CD8-positive, alpha-beta memory T cell (primary cell): Measurements from ENCODE around the gene POMT1. TPM values are rescaled to one million over a fixed set of nuclear protein-coding genes. Genes with fewer than 3 reads are reported as not detected.
"Not testable (repeated sequence)": the region's sequence is repeated elsewhere in the genome, so short reads cannot be mapped to it uniquely, and the experiment has no call there.

Experiments
- CTCF ChIA-PET: fragments of 350-600 bp; sonication (Branson Sonifier 250); formaldehyde crosslinking; loops from one replicate; lab custom pipeline; 2021; ENCODE audit warnings: antibody characterized with exemption; lab: Charles Lee
- POLR2A ChIA-PET: fragments of 350-600 bp; sonication (Branson Sonifier 250); formaldehyde crosslinking; loops from one replicate; lab custom pipeline; 2021; ENCODE audit warnings: antibody characterized with exemption; lab: Charles Lee
- DNase-seq, 5 donors: peaks; one replicate each; pipeline versions ENCODE4 v3.0.0 to v3.0.0-alpha.2; 2020 to 2022; ENCODE audit warnings: mixed read lengths in 1 of 5
- H3K27ac ChIP-seq: one replicate; pipeline ENCODE4 v1.7.0; 2013; ENCODE audit warnings: low read depth, mild to moderate bottlenecking, low read length, moderate library complexity
- H3K27me3 ChIP-seq: 2 replicates; pipeline ENCODE4 v1.7.0; 2013; ENCODE audit warnings: low read length, mild to moderate bottlenecking; ENCODE audit not compliant: insufficient read depth, poor library complexity, severe bottlenecking
- H3K36me3 ChIP-seq: 2 replicates; pipeline ENCODE4 v1.7.0; 2013; ENCODE audit warnings: mild to moderate bottlenecking, low read length, moderate library complexity; ENCODE audit not compliant: insufficient read depth
- H3K4me1 ChIP-seq: 2 replicates; pipeline ENCODE4 v1.7.0; 2013; ENCODE audit warnings: mild to moderate bottlenecking, low read length, moderate library complexity; ENCODE audit not compliant: insufficient read depth
- H3K4me3 ChIP-seq: 2 replicates; pipeline ENCODE4 v1.7.0; 2013; ENCODE audit warnings: mild to moderate bottlenecking, low read length
- H3K9me3 ChIP-seq: 2 replicates; pipeline ENCODE4 v1.7.0; 2013; ENCODE audit warnings: mild to moderate bottlenecking, low read length
- H3K27ac Mint-ChIP-seq, 8 donors: one replicate each; pipeline ENCODE4 v1.8.0; 2020 to 2021; ENCODE audit warnings: mixed read lengths in 8 of 8, mild to moderate bottlenecking in 6 of 8, inconsistent platforms in 3 of 8, moderate library complexity in 3 of 8
- H3K27me3 Mint-ChIP-seq, 2 donors: one replicate each; pipeline ENCODE4 v1.8.0; 2020 to 2021; ENCODE audit warnings: mixed read lengths in 2 of 2, mild to moderate bottlenecking in 1 of 2, moderate library complexity in 1 of 2
- H3K36me3 Mint-ChIP-seq, 3 donors: one replicate each; pipeline ENCODE4 v1.8.0; 2020 to 2021; ENCODE audit warnings: mixed read lengths in 3 of 3, inconsistent platforms in 1 of 3, mild to moderate bottlenecking in 1 of 3
- H3K4me1 Mint-ChIP-seq, 3 donors: one replicate each; pipeline ENCODE4 v1.8.0; 2020 to 2021; ENCODE audit warnings: mixed read lengths in 3 of 3, inconsistent platforms in 1 of 3, mild to moderate bottlenecking in 1 of 3
- H3K4me3 Mint-ChIP-seq, 7 donors: one replicate each; pipeline ENCODE4 v1.8.0; 2020 to 2021; ENCODE audit warnings: mixed read lengths in 7 of 7, mild to moderate bottlenecking in 6 of 7, moderate library complexity in 4 of 7, inconsistent platforms in 2 of 7
- H3K9me3 Mint-ChIP-seq, 5 donors: one replicate each; pipeline ENCODE4 v1.8.0; 2020 to 2022; ENCODE audit warnings: mixed read lengths in 5 of 5, mild to moderate bottlenecking in 3 of 5, moderate library complexity in 2 of 5, inconsistent platforms in 1 of 5
- polyA plus RNA-seq: library from polyadenylated mRNA; unstranded; fragments of 300-500 nt; fragmentation: Illumina TruSeq; gene quantifications from one replicate; pipeline ENCODE4 v1.2.3, GENCODE V29; 2021
- total RNA-seq, 2 experiments: library from RNA; stranded (reverse); gene quantifications; one replicate each; pipeline ENCODE4 v1.2.3, GENCODE V29; 2021

POMT1 gene
- total and polyA plus RNA-seq, 3 experiments from 2014 or later, result 18.4 to 35.3 (median 31.6) TPM

DNA sequence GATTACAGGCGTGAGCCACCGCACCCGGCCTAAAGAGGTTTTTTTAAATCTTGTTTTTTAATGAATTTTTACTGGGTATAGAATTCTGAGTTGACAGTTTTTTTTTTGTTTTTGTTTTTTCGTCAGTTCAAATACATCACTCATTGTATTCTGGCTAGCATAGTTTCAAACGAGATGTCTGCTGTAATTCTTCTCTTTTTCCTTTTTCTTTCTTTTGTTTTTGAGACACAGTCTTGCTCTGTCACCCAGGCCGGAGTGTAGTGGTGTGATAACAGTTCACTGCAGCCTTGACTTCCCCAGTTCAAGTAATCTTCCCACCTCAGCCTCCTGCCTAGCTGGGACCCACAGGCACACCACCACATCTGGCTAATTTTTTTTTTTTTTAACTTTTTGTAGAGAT is 40.4 kb downstream of the POMT1 start:
- Histone ChIP-seq H3K4me1 (peaks cover 27% of the 10 kb centered on the region), H3K27me3 (peaks cover 7% of the 10 kb centered on the region), H3K36me3 (no peaks in the 10 kb centered on the region), H3K4me3 (no peak overlapping the region), H3K27ac (no peak overlapping the region), H3K9me3 (peaks cover 14% of the 10 kb centered on the region)
- H3K27ac Mint-ChIP-seq, result no peak overlapping the region
- peaks cover 15 to 16% of the 10 kb centered on the region in 2 donors for H3K27me3 Mint-ChIP-seq
- peak overlapping the region in 1 of 7 donors; percentile 25 for H3K4me3 Mint-ChIP-seq
- ChIA-PET POLR2A (no interaction called here), CTCF (no interaction called here)
- H3K4me1 Mint-ChIP-seq, result peaks cover 27 to 43% (median 34%) of the 10 kb centered on the region in 3 donors
- DNase-seq, result no peak
- H3K9me3 Mint-ChIP-seq, result peaks cover under 1 to 28% (median 20%) of the 10 kb centered on the region in 5 donors
- H3K36me3 Mint-ChIP-seq, result peaks cover 0 to 20% (median 7%) of the 10 kb centered on the region in 3 donors

DNA sequence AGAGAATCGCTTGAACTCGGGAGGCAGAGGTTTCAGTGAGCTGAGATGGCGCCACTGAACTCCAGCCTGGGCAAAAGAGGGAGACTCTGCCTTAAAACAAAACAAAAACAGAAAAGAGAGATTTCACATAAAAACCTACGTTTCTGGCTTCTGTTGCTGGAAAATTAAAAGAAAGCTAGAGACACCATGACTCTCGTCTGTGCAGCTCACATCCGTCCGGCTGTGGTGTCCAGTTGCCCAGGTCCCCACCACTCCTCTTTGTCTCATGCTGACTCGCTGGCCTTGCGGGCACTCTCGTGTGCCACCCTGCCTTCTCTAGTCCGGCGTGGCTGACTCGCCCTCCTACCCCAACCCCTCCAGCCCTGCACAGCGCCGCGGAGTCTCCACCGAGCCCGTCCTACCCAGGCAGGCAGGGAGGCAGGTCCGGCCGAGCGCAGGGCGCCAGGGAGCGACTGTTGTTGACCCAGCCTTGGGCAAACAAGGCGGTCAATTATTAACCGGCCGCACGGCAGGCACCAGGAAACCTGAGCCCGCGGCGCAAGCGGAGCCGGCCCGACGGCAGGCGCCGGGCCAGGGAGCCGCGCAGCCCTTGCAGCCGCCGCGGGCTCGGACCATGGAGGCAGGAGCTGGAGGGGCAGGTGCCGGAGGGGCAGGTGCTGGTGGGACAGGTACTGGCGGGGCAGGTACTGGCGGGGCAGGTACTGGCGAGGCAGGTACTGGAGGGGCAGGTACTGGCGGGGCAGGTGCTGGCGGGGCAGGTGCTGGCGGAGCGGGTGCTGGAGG is 42.5 kb downstream of the POMT1 start, which contains the start of gene PRRT1B:
Gene PRRT1B (plus strand): TSS at position 521 of the 783 bp plus-strand sequence. CDS start 93 bp downstream, at position 614.
- Histone ChIP-seq H3K36me3 (no peaks in the 10 kb centered on the region), H3K4me1 (peaks cover 8% of the 10 kb centered on the region), H3K27ac (no peak within 1 kb of the TSS), H3K27me3 (peaks cover 7% of the 10 kb centered on the region), H3K4me3 (no peak within 1 kb of the TSS), H3K9me3 (peaks cover 14% of the 10 kb centered on the region)
- H3K36me3 Mint-ChIP-seq, result peaks cover 0 to 27% (median 7%) of the 10 kb centered on the region in 3 donors
- ChIA-PET CTCF (interaction anchor here (1.2 kb wide), 1 partner anchor 14 kb away, joined by 3 read pairs; no protein-coding TSS in a partner anchor), POLR2A (no interaction called here)
- H3K4me1 Mint-ChIP-seq, result peaks cover 21 to 34% (median 24%) of the 10 kb centered on the region in 3 donors
- peaks cover 8 to 33% (median 20%) of the 10 kb centered on the region in 5 donors for H3K9me3 Mint-ChIP-seq
- no peak for DNase-seq
- H3K27me3 Mint-ChIP-seq, result peaks cover 36% of the 10 kb centered on the region in 2 donors
- peak within 1 kb of the TSS; percentile 52 to 91 (median 81) for H3K4me3 Mint-ChIP-seq
- H3K27ac Mint-ChIP-seq, result peak within 1 kb of the TSS in 1 of 8 donors; percentile 39

DNA sequence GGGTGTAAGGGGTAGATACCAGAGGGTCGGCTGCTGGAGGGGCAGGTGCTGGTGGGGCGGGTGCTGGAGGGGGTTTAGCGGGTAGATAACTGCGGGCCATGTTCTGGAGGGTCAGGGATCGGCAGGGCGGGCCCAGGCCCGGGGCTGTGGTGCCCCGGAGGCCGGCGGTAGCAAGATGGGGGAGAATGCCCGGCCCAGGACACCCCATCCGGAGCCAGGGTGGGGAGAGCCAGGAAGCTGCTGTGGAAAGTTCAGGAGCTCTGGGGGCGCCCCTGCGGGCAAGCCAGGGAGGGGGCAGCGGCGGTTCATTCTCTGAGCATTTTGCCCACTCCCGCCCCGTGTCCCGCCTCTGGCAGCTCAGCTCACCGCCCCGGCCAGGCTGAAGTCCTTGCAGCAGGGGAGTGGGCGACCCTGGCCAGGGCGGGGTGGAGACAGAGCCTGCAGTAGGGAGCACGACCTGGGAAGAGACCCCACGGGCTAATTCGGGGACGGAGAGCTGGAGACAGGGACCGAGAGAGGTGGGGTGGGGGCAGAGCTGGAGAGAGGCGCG is 43.1 kb downstream of the POMT1 start:
- Mint-ChIP-seq H3K36me3 (peaks cover 0 to 27% (median 7%) of the 10 kb centered on the region in 3 donors), H3K27me3 (peaks cover 39 to 40% of the 10 kb centered on the region in 2 donors), H3K4me1 (peaks cover 15 to 27% (median 17%) of the 10 kb centered on the region in 3 donors), H3K4me3 (peak overlapping the region in 6 of 7 donors; percentile 37 to 84 (median 60)), H3K9me3 (peaks cover 8 to 33% (median 20%) of the 10 kb centered on the region in 5 donors), H3K27ac (no peak overlapping the region)
- H3K4me1 ChIP-seq, result peaks cover 4% of the 10 kb centered on the region
- no peak for DNase-seq
- no peaks in the 10 kb centered on the region for H3K36me3 ChIP-seq
- peaks cover 14% of the 10 kb centered on the region for H3K9me3 ChIP-seq
- ChIA-PET POLR2A (interaction anchor here (0.8 kb wide), 1 partner anchor 14 kb away, joined by 3 read pairs; no protein-coding TSS in a partner anchor), CTCF (interaction anchor here (1.3 kb wide), 1 partner anchor 13 kb away, joined by 4 read pairs; no protein-coding TSS in a partner anchor)
- no peak overlapping the region for H3K4me3 ChIP-seq
- no peak overlapping the region for H3K27ac ChIP-seq
- peaks cover 7% of the 10 kb centered on the region for H3K27me3 ChIP-seq

DNA sequence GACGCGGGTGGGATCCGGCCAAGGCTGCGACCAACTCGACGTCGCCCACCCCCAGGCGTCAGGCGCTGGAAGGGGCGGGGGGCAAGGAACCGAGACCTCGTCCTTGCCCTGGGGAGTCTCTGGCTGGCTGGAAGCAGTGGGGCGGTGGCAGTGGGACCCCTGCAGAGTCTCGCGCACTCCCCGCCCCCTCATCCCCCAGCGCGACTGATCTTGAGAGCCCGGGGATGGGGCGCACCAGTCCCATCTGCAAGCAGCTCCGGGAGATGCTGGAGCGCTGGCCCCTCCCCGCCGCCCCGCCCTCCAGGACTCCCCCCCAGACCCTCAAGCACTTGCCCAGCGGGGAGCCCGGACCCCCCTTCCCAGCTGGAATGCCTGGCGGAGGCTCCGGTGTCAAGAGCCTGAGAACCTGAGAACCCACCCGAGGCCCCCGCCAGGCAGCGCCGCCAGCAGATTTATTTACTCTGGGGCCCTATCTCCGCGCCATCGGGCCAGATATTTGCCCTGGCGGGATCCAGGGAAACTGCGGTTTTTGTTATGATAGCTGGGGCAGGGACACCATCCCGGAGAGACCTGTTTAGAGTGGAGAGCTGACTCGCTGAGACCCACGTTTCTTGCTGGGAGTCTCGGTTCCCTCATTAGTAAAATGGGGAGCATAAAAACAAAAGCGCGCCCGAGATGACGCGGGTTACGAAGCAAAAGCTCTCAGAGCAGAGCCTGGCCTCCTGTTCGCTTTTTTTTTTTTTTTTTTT is 43.8 kb downstream of the POMT1 start:
- H3K4me3 ChIP-seq, result peak overlapping the region; percentile 53
- Mint-ChIP-seq H3K9me3 (peaks cover 8 to 33% (median 20%) of the 10 kb centered on the region in 5 donors), H3K36me3 (peaks cover 0 to 27% (median 7%) of the 10 kb centered on the region in 3 donors), H3K27me3 (peaks cover 39 to 40% of the 10 kb centered on the region in 2 donors), H3K4me1 (peaks cover 14 to 27% (median 16%) of the 10 kb centered on the region in 3 donors), H3K27ac (peak overlapping the region in 3 of 8 donors; percentile 57 to 91 (median 73)), H3K4me3 (peak overlapping the region; percentile 80 to 91 (median 84))
- no peak for DNase-seq
- ChIA-PET POLR2A (interaction anchor here (0.7 to 0.8 kb wide), 2 partner anchors 13 to 151 kb away, joined by 3 to 7 read pairs; no protein-coding TSS in a partner anchor), CTCF (interaction anchor here (0.6 to 1.4 kb wide), 4 partner anchors 12 to 121 kb away, joined by 3 to 4 read pairs (median 4); no protein-coding TSS in a partner anchor)
- H3K9me3 ChIP-seq, result peaks cover 14% of the 10 kb centered on the region
- H3K27me3 ChIP-seq, result peaks cover 7% of the 10 kb centered on the region
- H3K36me3 ChIP-seq, result no peaks in the 10 kb centered on the region
- no peak overlapping the region for H3K27ac ChIP-seq
- peaks cover 4% of the 10 kb centered on the region for H3K4me1 ChIP-seq

DNA sequence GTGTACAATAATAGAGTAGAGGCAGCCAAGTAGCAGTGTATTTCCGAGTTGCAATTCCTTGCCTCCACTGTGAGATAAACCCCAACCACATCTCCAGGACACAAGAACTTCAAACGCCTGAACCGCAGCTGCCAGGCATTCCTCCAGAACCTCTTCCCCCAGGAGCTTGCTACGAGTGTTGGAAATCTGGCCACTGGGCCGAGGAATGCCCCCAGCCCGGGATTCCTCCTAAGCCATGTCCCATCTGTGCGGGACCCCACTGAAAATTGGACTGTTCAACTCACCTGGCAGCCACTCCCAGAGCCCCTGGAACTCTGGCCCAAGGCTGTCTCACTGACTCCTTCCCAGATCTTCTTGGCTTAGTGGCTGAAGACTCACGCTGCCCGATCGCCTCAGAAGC is 46.5 kb downstream of the POMT1 start:
- H3K4me3 Mint-ChIP-seq, H3K4me1 ChIP-seq, H3K9me3 ChIP-seq, POLR2A ChIA-PET, CTCF ChIA-PET, H3K4me3 ChIP-seq, DNase-seq, H3K36me3 ChIP-seq, H3K27ac ChIP-seq: not testable (repeated sequence)
- Mint-ChIP-seq H3K27me3 (peaks cover 49 to 60% of the 10 kb centered on the region in 2 donors), H3K36me3 (peaks cover 0 to 15% (median 3%) of the 10 kb centered on the region in 3 donors), H3K4me1 (peaks cover 14 to 27% (median 16%) of the 10 kb centered on the region in 3 donors), H3K27ac (peak overlapping the region in 1 of 8 donors; percentile 15), H3K9me3 (peaks cover 3 to 16% (median 8%) of the 10 kb centered on the region in 5 donors)
- peaks cover 12% of the 10 kb centered on the region for H3K27me3 ChIP-seq

DNA sequence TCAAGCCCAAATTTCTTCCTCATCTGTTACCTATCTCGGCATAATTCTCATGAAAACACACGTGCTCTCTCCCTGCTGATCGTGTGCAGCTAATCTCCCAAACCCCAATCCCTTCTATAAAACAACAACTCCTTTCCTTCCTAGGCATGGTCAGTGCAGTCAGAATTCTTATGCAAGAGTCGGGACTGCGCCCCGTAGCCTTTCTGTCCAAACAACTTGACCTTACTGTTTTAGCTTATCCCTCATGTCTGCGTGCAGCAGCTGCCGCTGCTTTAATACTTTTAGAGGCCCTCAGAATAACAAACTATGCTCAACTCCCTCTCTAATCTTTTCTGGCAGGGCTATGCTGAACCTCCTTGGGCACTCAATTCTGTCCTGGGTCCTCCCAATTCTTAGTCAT is 47.7 kb downstream of the POMT1 start:
- H3K27me3 Mint-ChIP-seq, result peaks cover 55 to 66% of the 10 kb centered on the region in 2 donors
- peaks cover 0 to 15% (median 0%) of the 10 kb centered on the region in 3 donors for H3K36me3 Mint-ChIP-seq
- H3K36me3 ChIP-seq, H3K27ac ChIP-seq, H3K4me3 Mint-ChIP-seq, H3K9me3 ChIP-seq, H3K27ac Mint-ChIP-seq, H3K4me1 ChIP-seq, CTCF ChIA-PET, DNase-seq, H3K4me3 ChIP-seq: not testable (repeated sequence)
- H3K9me3 Mint-ChIP-seq, result peaks cover 0 to 10% (median 8%) of the 10 kb centered on the region in 5 donors
- H3K27me3 ChIP-seq, result peaks cover 17% of the 10 kb centered on the region
- H3K4me1 Mint-ChIP-seq, result peaks cover 15 to 28% (median 16%) of the 10 kb centered on the region in 3 donors
- POLR2A ChIA-PET, result interaction anchor here (0.7 kb wide), 1 partner anchor 392 kb away, joined by 8 read pairs; no protein-coding TSS in a partner anchor

DNA sequence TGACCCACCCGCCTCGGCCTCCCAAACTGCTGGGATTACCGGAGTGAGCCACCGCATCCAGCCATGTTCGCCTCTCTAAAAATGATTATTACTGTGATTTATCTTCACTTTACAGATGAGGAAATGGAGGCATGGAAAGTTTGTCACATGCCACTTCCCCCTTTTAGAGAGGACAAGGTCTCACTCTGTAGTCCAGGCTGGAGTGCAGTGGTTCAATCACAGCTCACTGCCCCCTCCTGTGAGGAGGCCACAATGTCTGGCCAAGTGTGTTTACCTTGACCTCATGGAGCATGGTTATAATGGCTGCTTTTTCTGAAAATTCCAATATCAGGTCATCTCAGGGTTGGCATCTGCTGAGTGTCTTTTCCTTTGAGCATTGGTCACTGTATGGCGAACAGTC is 49.3 kb downstream of the POMT1 start:
- H3K4me1 Mint-ChIP-seq, result peaks cover 12 to 17% (median 13%) of the 10 kb centered on the region in 3 donors
- H3K36me3 Mint-ChIP-seq, result peaks cover 0 to 15% (median 2%) of the 10 kb centered on the region in 3 donors
- Histone ChIP-seq H3K36me3 (no peaks in the 10 kb centered on the region), H3K27ac (no peak overlapping the region), H3K4me1 (no peaks in the 10 kb centered on the region), H3K27me3 (peaks cover 13% of the 10 kb centered on the region), H3K4me3 (no peak overlapping the region), H3K9me3 (no peaks in the 10 kb centered on the region)
- ChIA-PET CTCF (no interaction called here), POLR2A (no interaction called here)
- H3K27ac Mint-ChIP-seq, result no peak overlapping the region
- H3K27me3 Mint-ChIP-seq, result peaks cover 55 to 72% of the 10 kb centered on the region in 2 donors
- no peak overlapping the region for H3K4me3 Mint-ChIP-seq
- peaks cover 0 to 13% (median 8%) of the 10 kb centered on the region in 5 donors for H3K9me3 Mint-ChIP-seq
- no peak for DNase-seq
